Measurements from ENCODE around the gene SLC6A16.

SLC6A16 gene

DNA sequence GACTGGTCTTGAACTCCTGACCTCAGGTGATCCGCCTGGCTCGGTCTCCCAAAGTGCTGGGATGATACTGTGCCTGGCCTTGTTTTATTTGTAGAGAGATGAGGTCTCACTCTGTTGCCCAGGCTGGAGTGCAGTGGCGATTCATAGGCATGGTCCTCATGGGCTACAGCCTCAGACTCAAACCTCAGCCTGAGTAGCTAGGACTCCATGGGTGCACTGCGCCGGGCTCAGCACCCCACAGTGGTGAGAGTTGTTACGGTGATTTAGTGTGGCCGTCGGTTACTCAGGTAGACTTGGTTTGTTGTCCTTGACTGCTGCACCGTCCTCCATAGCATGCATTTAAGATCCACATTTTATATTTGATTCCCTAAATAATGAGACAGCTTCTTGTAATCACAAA is 80.7 kb downstream of the SLC6A16 start:
- Histone ChIP-seq H3K4me3 (ENCODE audit: low read depth in 1 of 2, low read length in 2 of 2) (no peak overlapping the region), H3K9me3 (ENCODE audit: low read length) (no peaks in the 10 kb centered on the region), H3K4me1 (ENCODE audit: insufficient read depth, low read length) (no peaks in the 10 kb centered on the region), H3K9ac (ENCODE audit: low read length) (no peak overlapping the region), H3K36me3 (ENCODE audit: insufficient read depth, low read length) (no peaks in the 10 kb centered on the region), H3K27me3 (ENCODE audit: control insufficient read depth in 1 of 2, insufficient read depth in 2 of 2, low read length in 2 of 2) (no peaks in the 10 kb centered on the region), H3K27ac (ENCODE audit: low read depth, low read length) (no peak overlapping the region)

DNA sequence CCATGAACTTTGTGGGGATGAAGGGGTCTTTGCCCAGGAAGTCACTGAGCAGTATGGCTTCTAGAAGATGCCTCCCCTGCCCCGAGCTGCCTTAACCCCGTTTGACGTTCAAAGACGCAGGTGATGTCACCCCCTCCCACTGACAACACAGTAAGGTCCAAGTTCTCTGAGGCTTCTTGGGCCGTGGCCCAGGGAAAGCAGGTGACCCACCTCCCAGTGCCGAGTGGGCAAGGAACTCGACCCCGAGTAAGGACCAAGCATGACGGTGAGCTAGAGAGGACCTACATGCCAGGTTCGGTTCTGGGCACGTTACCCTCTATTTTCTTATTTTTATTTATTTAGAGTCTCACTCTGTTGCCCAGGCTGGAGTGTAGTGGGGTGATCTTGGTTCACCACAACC is 81.3 kb downstream of the SLC6A16 start:
- no peak overlapping the region for H3K27ac ChIP-seq (ENCODE audit: low read depth, low read length)
- no peaks in the 10 kb centered on the region for H3K36me3 ChIP-seq (ENCODE audit: insufficient read depth, low read length)
- no peaks in the 10 kb centered on the region for H3K4me1 ChIP-seq (ENCODE audit: insufficient read depth, low read length)
- no peak overlapping the region for H3K9ac ChIP-seq (ENCODE audit: low read length)
- H3K4me3 ChIP-seq (ENCODE audit: low read depth in 1 of 2, low read length in 2 of 2): no peak overlapping the region
- no peaks in the 10 kb centered on the region for H3K27me3 ChIP-seq (ENCODE audit: control insufficient read depth in 1 of 2, insufficient read depth in 2 of 2, low read length in 2 of 2)
- no peaks in the 10 kb centered on the region for H3K9me3 ChIP-seq (ENCODE audit: low read length)

DNA sequence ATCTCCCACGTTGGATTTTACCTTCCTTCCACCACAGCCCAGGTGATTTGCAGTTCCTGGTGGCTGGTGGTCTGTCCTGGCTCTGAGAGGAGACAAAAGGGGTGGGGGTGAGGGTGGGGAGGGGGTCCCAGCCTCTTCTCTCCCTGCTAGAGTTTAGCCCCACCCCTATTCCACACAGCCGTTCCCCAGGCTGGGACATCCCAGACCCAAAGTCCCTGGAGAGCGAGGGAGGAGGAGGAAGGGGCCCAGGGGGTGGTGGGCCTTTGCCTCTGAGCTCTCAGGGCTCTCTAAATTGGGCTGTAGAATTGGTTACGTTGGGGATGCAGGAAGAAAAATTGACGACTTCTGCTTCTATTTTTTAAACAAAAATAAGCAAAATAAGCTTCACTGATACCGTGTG is 81.9 kb downstream of the SLC6A16 start:
- no peak overlapping the region for H3K9ac ChIP-seq (ENCODE audit: low read length)
- H3K27me3 ChIP-seq (ENCODE audit: control insufficient read depth in 1 of 2, insufficient read depth in 2 of 2, low read length in 2 of 2): no peaks in the 10 kb centered on the region
- no peaks in the 10 kb centered on the region for H3K9me3 ChIP-seq (ENCODE audit: low read length)
- no peak overlapping the region for H3K27ac ChIP-seq (ENCODE audit: low read depth, low read length)
- no peaks in the 10 kb centered on the region for H3K36me3 ChIP-seq (ENCODE audit: insufficient read depth, low read length)
- no peaks in the 10 kb centered on the region for H3K4me1 ChIP-seq (ENCODE audit: insufficient read depth, low read length)
- no peak overlapping the region for H3K4me3 ChIP-seq (ENCODE audit: low read depth in 1 of 2, low read length in 2 of 2)

DNA sequence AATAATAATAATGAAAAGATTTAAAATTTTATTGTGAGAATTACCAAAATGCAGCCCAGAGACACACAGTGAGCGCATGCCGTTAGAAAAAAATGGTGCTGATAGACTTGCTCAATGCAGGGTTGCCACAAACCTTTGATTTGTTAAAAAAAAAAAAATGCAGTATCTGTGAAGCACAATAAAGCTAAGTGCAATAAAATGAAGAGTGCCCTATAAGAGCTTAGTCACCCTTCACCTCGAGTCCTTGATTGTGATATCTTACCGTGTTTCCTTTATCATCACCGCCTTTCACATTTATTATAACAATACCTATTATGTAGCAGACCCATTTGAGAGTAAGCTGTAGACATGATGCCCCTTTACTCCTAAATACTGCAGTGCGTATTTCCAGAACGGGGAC is 83.2 kb downstream of the SLC6A16 start:
- H3K9ac ChIP-seq (ENCODE audit: low read length): no peak overlapping the region
- H3K27me3 ChIP-seq (ENCODE audit: control insufficient read depth in 1 of 2, insufficient read depth in 2 of 2, low read length in 2 of 2): no peaks in the 10 kb centered on the region
- H3K9me3 ChIP-seq (ENCODE audit: low read length): no peaks in the 10 kb centered on the region
- no peak overlapping the region for H3K27ac ChIP-seq (ENCODE audit: low read depth, low read length)
- no peak overlapping the region for H3K4me3 ChIP-seq (ENCODE audit: low read depth in 1 of 2, low read length in 2 of 2)
- no peaks in the 10 kb centered on the region for H3K36me3 ChIP-seq (ENCODE audit: insufficient read depth, low read length)
- H3K4me1 ChIP-seq (ENCODE audit: insufficient read depth, low read length): no peaks in the 10 kb centered on the region

All from muscle layer of colon (tissue), 2 donors.